ENCODE data around the gene CHCHD6.

CHCHD6 gene

GRCh38 chr3:126886217-126886616 is 182.2 kb downstream of the CHCHD6 start:
- no peaks in the 10 kb centered on the region for H3K9me3 ChIP-seq (ENCODE audit: control insufficient read depth, low read length)
- no peak overlapping the region for H3K27ac ChIP-seq (ENCODE audit: insufficient read depth, low read length, poor library complexity, severe bottlenecking)
- H3K4me1 ChIP-seq (ENCODE audit: control insufficient read depth, insufficient read depth, low read length, poor library complexity, severe bottlenecking), result no peaks in the 10 kb centered on the region
- no peaks in the 10 kb centered on the region for H3K27me3 ChIP-seq (replicated peaks; ENCODE audit: control insufficient read depth, insufficient read depth, low read length, poor library complexity, severe bottlenecking)
- H3K36me3 ChIP-seq (ENCODE audit: control insufficient read depth, insufficient read depth, low read length), result no peaks in the 10 kb centered on the region
- H3K4me3 ChIP-seq (ENCODE audit: insufficient read depth, low read depth, low read length, poor library complexity, severe bottlenecking), result no peak overlapping the region
- DNase-seq, result no peak

GRCh38 chr3:126887686-126888085 is 183.6 kb downstream of the CHCHD6 start:
- Histone ChIP-seq H3K9me3 (ENCODE audit: control insufficient read depth, low read length) (no peaks in the 10 kb centered on the region), H3K36me3 (ENCODE audit: control insufficient read depth, insufficient read depth, low read length) (no peaks in the 10 kb centered on the region), H3K4me1 (ENCODE audit: control insufficient read depth, insufficient read depth, low read length, poor library complexity, severe bottlenecking) (no peaks in the 10 kb centered on the region), H3K27me3 (replicated peaks; ENCODE audit: control insufficient read depth, insufficient read depth, low read length, poor library complexity, severe bottlenecking) (no peaks in the 10 kb centered on the region), H3K27ac (ENCODE audit: insufficient read depth, low read length, poor library complexity, severe bottlenecking) (no peak overlapping the region), H3K4me3 (ENCODE audit: insufficient read depth, low read depth, low read length, poor library complexity, severe bottlenecking) (no peak overlapping the region)
- DNase-seq, result no peak

GRCh38 chr3:126888186-126888760 is 184.2 kb downstream of the CHCHD6 start:
- H3K27me3 ChIP-seq (replicated peaks; ENCODE audit: control insufficient read depth, insufficient read depth, low read length, poor library complexity, severe bottlenecking), result no peaks in the 10 kb centered on the region
- H3K4me3 ChIP-seq (ENCODE audit: insufficient read depth, low read depth, low read length, poor library complexity, severe bottlenecking), result no peak overlapping the region
- H3K4me1 ChIP-seq (ENCODE audit: control insufficient read depth, insufficient read depth, low read length, poor library complexity, severe bottlenecking), result no peaks in the 10 kb centered on the region
- H3K9me3 ChIP-seq (ENCODE audit: control insufficient read depth, low read length), result no peaks in the 10 kb centered on the region
- no peak for DNase-seq
- H3K36me3 ChIP-seq (ENCODE audit: control insufficient read depth, insufficient read depth, low read length), result no peaks in the 10 kb centered on the region
- no peak overlapping the region for H3K27ac ChIP-seq (ENCODE audit: insufficient read depth, low read length, poor library complexity, severe bottlenecking)

- Histone ChIP-seq H3K4me1 (ENCODE audit: control insufficient read depth, insufficient read depth, low read length, poor library complexity, severe bottlenecking) (no peaks in the 10 kb centered on the region), H3K9me3 (ENCODE audit: control insufficient read depth, low read length) (no peaks in the 10 kb centered on the region), H3K4me3 (ENCODE audit: insufficient read depth, low read depth, low read length, poor library complexity, severe bottlenecking) (no peak overlapping the region), H3K36me3 (ENCODE audit: control insufficient read depth, insufficient read depth, low read length) (no peaks in the 10 kb centered on the region), H3K27me3 (replicated peaks; ENCODE audit: control insufficient read depth, insufficient read depth, low read length, poor library complexity, severe bottlenecking) (no peaks in the 10 kb centered on the region), H3K27ac (ENCODE audit: insufficient read depth, low read length, poor library complexity, severe bottlenecking) (no peak overlapping the region)
- no peak for DNase-seq
Observed at GRCh38 chr3:126889276-126890201, 185.5 kb downstream of the CHCHD6 start.

- no peaks in the 10 kb centered on the region for H3K27me3 ChIP-seq (replicated peaks; ENCODE audit: control insufficient read depth, insufficient read depth, low read length, poor library complexity, severe bottlenecking)
- no peaks in the 10 kb centered on the region for H3K9me3 ChIP-seq (ENCODE audit: control insufficient read depth, low read length)
- H3K36me3 ChIP-seq (ENCODE audit: control insufficient read depth, insufficient read depth, low read length), result no peaks in the 10 kb centered on the region
Observed at GRCh38 chr3:126891141-126891540, 187.1 kb downstream of the CHCHD6 start.

GRCh38 chr3:126891791-126892190 is 187.8 kb downstream of the CHCHD6 start:
- Histone ChIP-seq H3K36me3 (ENCODE audit: control insufficient read depth, insufficient read depth, low read length) (no peaks in the 10 kb centered on the region), H3K27ac (ENCODE audit: insufficient read depth, low read length, poor library complexity, severe bottlenecking) (no peak overlapping the region), H3K4me3 (ENCODE audit: insufficient read depth, low read depth, low read length, poor library complexity, severe bottlenecking) (no peak overlapping the region), H3K9me3 (ENCODE audit: control insufficient read depth, low read length) (no peaks in the 10 kb centered on the region), H3K27me3 (replicated peaks; ENCODE audit: control insufficient read depth, insufficient read depth, low read length, poor library complexity, severe bottlenecking) (no peaks in the 10 kb centered on the region), H3K4me1 (ENCODE audit: control insufficient read depth, insufficient read depth, low read length, poor library complexity, severe bottlenecking) (no peaks in the 10 kb centered on the region)
- DNase-seq, result no peak

More at GRCh38 chr3:126891141-126891540, 187.1 kb downstream of the CHCHD6 start:
- Histone ChIP-seq H3K4me1 (ENCODE audit: control insufficient read depth, insufficient read depth, low read length, poor library complexity, severe bottlenecking) (no peaks in the 10 kb centered on the region), H3K27ac (ENCODE audit: insufficient read depth, low read length, poor library complexity, severe bottlenecking) (no peak overlapping the region), H3K4me3 (ENCODE audit: insufficient read depth, low read depth, low read length, poor library complexity, severe bottlenecking) (no peak overlapping the region)
- DNase-seq, result no peak

- no peaks in the 10 kb centered on the region for H3K4me1 ChIP-seq (ENCODE audit: control insufficient read depth, insufficient read depth, low read length, poor library complexity, severe bottlenecking)
- H3K36me3 ChIP-seq (ENCODE audit: control insufficient read depth, insufficient read depth, low read length), result no peaks in the 10 kb centered on the region
- H3K9me3 ChIP-seq (ENCODE audit: control insufficient read depth, low read length), result no peaks in the 10 kb centered on the region
- DNase-seq, result no peak
- H3K27me3 ChIP-seq (replicated peaks; ENCODE audit: control insufficient read depth, insufficient read depth, low read length, poor library complexity, severe bottlenecking), result no peaks in the 10 kb centered on the region
- no peak overlapping the region for H3K27ac ChIP-seq (ENCODE audit: insufficient read depth, low read length, poor library complexity, severe bottlenecking)
- H3K4me3 ChIP-seq (ENCODE audit: insufficient read depth, low read depth, low read length, poor library complexity, severe bottlenecking), result no peak overlapping the region
Observed at GRCh38 chr3:126893651-126894050, 189.6 kb downstream of the CHCHD6 start.

GRCh38 chr3:126894475-126894874 is 190.4 kb downstream of the CHCHD6 start:
- Histone ChIP-seq H3K27me3 (replicated peaks; ENCODE audit: control insufficient read depth, insufficient read depth, low read length, poor library complexity, severe bottlenecking) (no peaks in the 10 kb centered on the region), H3K27ac (ENCODE audit: insufficient read depth, low read length, poor library complexity, severe bottlenecking) (no peak overlapping the region), H3K4me3 (ENCODE audit: insufficient read depth, low read depth, low read length, poor library complexity, severe bottlenecking) (no peak overlapping the region), H3K9me3 (ENCODE audit: control insufficient read depth, low read length) (no peaks in the 10 kb centered on the region), H3K4me1 (ENCODE audit: control insufficient read depth, insufficient read depth, low read length, poor library complexity, severe bottlenecking) (no peaks in the 10 kb centered on the region), H3K36me3 (ENCODE audit: control insufficient read depth, insufficient read depth, low read length) (no peaks in the 10 kb centered on the region)
- DNase-seq, result no peak

- H3K4me1 ChIP-seq (ENCODE audit: control insufficient read depth, insufficient read depth, low read length, poor library complexity, severe bottlenecking), result no peaks in the 10 kb centered on the region
- H3K9me3 ChIP-seq (ENCODE audit: control insufficient read depth, low read length), result no peaks in the 10 kb centered on the region
- no peak overlapping the region for H3K4me3 ChIP-seq (ENCODE audit: insufficient read depth, low read depth, low read length, poor library complexity, severe bottlenecking)
- no peak overlapping the region for H3K27ac ChIP-seq (ENCODE audit: insufficient read depth, low read length, poor library complexity, severe bottlenecking)
- DNase-seq, result no peak
- H3K36me3 ChIP-seq (ENCODE audit: control insufficient read depth, insufficient read depth, low read length), result no peaks in the 10 kb centered on the region
- no peaks in the 10 kb centered on the region for H3K27me3 ChIP-seq (replicated peaks; ENCODE audit: control insufficient read depth, insufficient read depth, low read length, poor library complexity, severe bottlenecking)
Observed at GRCh38 chr3:126895178-126896066, 191.4 kb downstream of the CHCHD6 start.

All from effector memory CD4-positive, alpha-beta T cell (primary cell).